Uterus (tissue), 4 donors: Measurements from ENCODE around the gene VIT. TPM values are rescaled to one million over a fixed set of nuclear protein-coding genes. Genes with fewer than 3 reads are reported as not detected.

Experiments
- DNase-seq, 2 donors: peaks; one replicate each; pipeline ENCODE4 v3.0.0-alpha.2; 2019 to 2020
- H3K27ac ChIP-seq, 2 donors: fragments of 200-600 bp; sonication (generic); 1 replicate in 1 of 2; 2 replicates in 1 of 2; pipeline ENCODE4 v1.5.1; 2016 to 2018
- H3K27me3 ChIP-seq, 2 donors: fragments of 200-600 bp; sonication (generic); one replicate each; pipeline ENCODE4 v1.5.1; 2018 to 2019; ENCODE audit warnings: control low read depth in 1 of 2
- H3K36me3 ChIP-seq, 2 donors: fragments of 200-600 bp; sonication (generic); one replicate each; pipeline ENCODE4 v1.5.1; 2019; ENCODE audit warnings: control low read depth in 1 of 2
- H3K4me1 ChIP-seq, 2 donors: fragments of 200-600 bp; sonication (generic); one replicate each; pipeline ENCODE4 v1.5.1; 2018 to 2019; ENCODE audit warnings: control low read depth in 1 of 2
- H3K4me3 ChIP-seq, 2 donors: fragments of 200-600 bp; sonication (generic); 1 replicate in 1 of 2; 2 replicates in 1 of 2; pipeline ENCODE4 v1.5.1; 2018 to 2019; ENCODE audit warnings: mild to moderate bottlenecking in 1 of 2
- H3K9me3 ChIP-seq, 2 donors: fragments of 200-600 bp; sonication (generic); one replicate each; pipeline ENCODE4 v1.5.1; 2019; ENCODE audit warnings: control low read depth in 1 of 2
- CTCF ChIP-seq, 4 experiments: fragments of 200-600 bp in 2 of 4; fragments of 450-650 bp in 2 of 4; sonication (generic) in 2 of 4; IDR thresholded peaks; one replicate each; pipeline ENCODE4 v1.5.1; 2016 to 2019; ENCODE audit warnings: antibody characterized with exemption in 4 of 4, mild to moderate bottlenecking in 2 of 4, moderate library complexity in 1 of 4
- POLR2A ChIP-seq, 2 donors: fragments of 450-650 bp; IDR thresholded peaks; one replicate each; pipeline ENCODE4 v1.6.1; 2016; ENCODE audit warnings: antibody characterized with exemption in 2 of 2, mild to moderate bottlenecking in 1 of 2, moderate library complexity in 1 of 2
- intact Hi-C: fragments of 100-400 bp; cut with DNase I; formaldehyde crosslinking; loops from one replicate; pipeline ENCODE4 v1.15.1; 2023; ENCODE audit warnings: low total_unique reads
- total RNA-seq, 4 donors: library from RNA; depleted of rRNA in 3 of 4; stranded (reverse); fragments of >200 nt in 3 of 4; gene quantifications; one replicate each; pipeline versions ENCODE4 v1.1.0 to v1.2.4, GENCODE V29; 2014 to 2023
- donor health status: DM: yes; HTN: yes; CAD: no.

Gene VIT
- total RNA-seq, 4 donors from 2014 or later = 0.26 to 6.2 (median 2.8) TPM

GRCh38 chr2:36677386-36677785 is 19.1 kb upstream of the VIT start:
- no peak for DNase-seq
- TF ChIP-seq CTCF (IDR thresholded peaks at IDR 0.05) (no peak), POLR2A (IDR thresholded peaks at IDR 0.05) (no peak)
- H3K9me3 ChIP-seq = no peaks in the 10 kb centered on the region
- H3K4me1 ChIP-seq = no peaks in the 10 kb centered on the region
- intact Hi-C loops = no loop called here
- H3K27me3 ChIP-seq = no peaks in the 10 kb centered on the region
- no peak overlapping the region for H3K4me3 ChIP-seq
- no peaks in the 10 kb centered on the region for H3K36me3 ChIP-seq
- no peak overlapping the region for H3K27ac ChIP-seq

GRCh38 chr2:36677996-36678605 is 18.4 kb upstream of the VIT start:
- DNase-seq = no peak
- Histone ChIP-seq H3K27ac (no peak overlapping the region), H3K4me3 (no peak overlapping the region), H3K36me3 (no peaks in the 10 kb centered on the region), H3K9me3 (no peaks in the 10 kb centered on the region), H3K27me3 (no peaks in the 10 kb centered on the region), H3K4me1 (no peaks in the 10 kb centered on the region)
- TF ChIP-seq POLR2A (IDR thresholded peaks at IDR 0.05) (no peak), CTCF (IDR thresholded peaks at IDR 0.05) (no peak)
- intact Hi-C loops = no loop called here

- Histone ChIP-seq H3K4me1 (no peaks in the 10 kb centered on the region), H3K27ac (no peak overlapping the region), H3K4me3 (no peak overlapping the region), H3K27me3 (no peaks in the 10 kb centered on the region), H3K9me3 (no peaks in the 10 kb centered on the region), H3K36me3 (no peaks in the 10 kb centered on the region)
- no peak for TF ChIP-seq CTCF (IDR thresholded peaks at IDR 0.05)
- intact Hi-C loops = no loop called here
- no peak for DNase-seq
These were observed 17.7 kb upstream of the VIT start for GRCh38 chr2:36678856-36679255.

GRCh38 chr2:36680012-36680411 is 16.5 kb upstream of the VIT start:
- TF ChIP-seq POLR2A (IDR thresholded peaks at IDR 0.05) = no peak
- TF ChIP-seq CTCF (IDR thresholded peaks at IDR 0.05) = no peak

GRCh38 chr2:36682562-36682961 is 13.9 kb upstream of the VIT start:
- no peak for TF ChIP-seq CTCF (IDR thresholded peaks at IDR 0.05)
- TF ChIP-seq POLR2A (IDR thresholded peaks at IDR 0.05) = no peak
- no peaks in the 10 kb centered on the region for H3K9me3 ChIP-seq
- no peaks in the 10 kb centered on the region for H3K36me3 ChIP-seq
- DNase-seq = no peak
- no peak overlapping the region for H3K4me3 ChIP-seq
- H3K27me3 ChIP-seq = no peaks in the 10 kb centered on the region
- intact Hi-C loops = no loop called here
- H3K27ac ChIP-seq = no peak overlapping the region
- no peaks in the 10 kb centered on the region for H3K4me1 ChIP-seq

More at GRCh38 chr2:36680012-36680411, 16.5 kb upstream of the VIT start:
- no peak overlapping the region for H3K4me3 ChIP-seq
- intact Hi-C loops = no loop called here
- no peaks in the 10 kb centered on the region for H3K9me3 ChIP-seq
- no peak for DNase-seq
- H3K36me3 ChIP-seq = no peaks in the 10 kb centered on the region
- no peaks in the 10 kb centered on the region for H3K4me1 ChIP-seq
- H3K27ac ChIP-seq = no peak overlapping the region
- H3K27me3 ChIP-seq = no peaks in the 10 kb centered on the region
